Neutrophil (primary cell): Measurements from ENCODE around the gene ACOT11.
"Not testable (repeated sequence)": the region's sequence is repeated elsewhere in the genome, so short reads cannot be mapped to it uniquely, and the experiment has no call there.

Source experiments
- H3K27ac ChIP-seq: fragments of 200-600 bp; sonication (generic); 2 replicates; pipeline ENCODE4 v1.5.1; 2016; ENCODE audit warnings: mild to moderate bottlenecking, moderate library complexity
- H3K27me3 ChIP-seq: fragments of 200-600 bp; sonication (generic); 2 replicates; pipeline ENCODE4 v1.6.0; 2016; ENCODE audit warnings: mild to moderate bottlenecking
- H3K36me3 ChIP-seq: fragments of 200-600 bp; sonication (generic); 2 replicates; pipeline ENCODE4 v1.5.1; 2017
- H3K4me1 ChIP-seq, 2 experiments: fragments of 200-600 bp in 1 of 2; sonication (generic) in 1 of 2; 1 replicate in 1 of 2; 2 replicates in 1 of 2; pipeline versions ENCODE4 v1.5.1 to v1.6.1; 2013 to 2016; ENCODE audit warnings: low read depth in 1 of 2, low read length in 1 of 2, mild to moderate bottlenecking in 1 of 2, moderate library complexity in 1 of 2; ENCODE audit not compliant: control insufficient read depth in 1 of 2, insufficient read depth in 1 of 2
- H3K4me3 ChIP-seq, 2 experiments: fragments of 200-600 bp in 1 of 2; sonication (generic) in 1 of 2; 1 replicate in 1 of 2; 2 replicates in 1 of 2; pipeline ENCODE4 v1.5.1; 2013 to 2016; ENCODE audit warnings: low read depth in 1 of 2, low read length in 1 of 2, mild to moderate bottlenecking in 1 of 2, moderate library complexity in 1 of 2
- H3K9me3 ChIP-seq: fragments of 200-600 bp; sonication (generic); 2 replicates; pipeline ENCODE4 v1.5.1; 2016
- TF ChIP-seq, protein P1 (sequence below): fragments of 200-600 bp; sonication (generic); IDR thresholded peaks from 2 replicates; pipeline ENCODE4 v1.5.1; 2016; ENCODE audit warnings: antibody characterized with exemption

The ACOT11 gene

GRCh38 chr1:54501849-54502248 lies 46.2 kb upstream of the ACOT11 start:
- H3K4me3 ChIP-seq: no peak overlapping the region
- H3K36me3 ChIP-seq: no peaks in the 10 kb centered on the region
- H3K4me1 ChIP-seq: peaks cover 0 to 8% of the 10 kb centered on the region in 2 experiments
- no peak overlapping the region for H3K27ac ChIP-seq
- peaks cover 58% of the 10 kb centered on the region for H3K27me3 ChIP-seq
- H3K9me3 ChIP-seq: no peaks in the 10 kb centered on the region
- TF ChIP-seq, protein P1, sequence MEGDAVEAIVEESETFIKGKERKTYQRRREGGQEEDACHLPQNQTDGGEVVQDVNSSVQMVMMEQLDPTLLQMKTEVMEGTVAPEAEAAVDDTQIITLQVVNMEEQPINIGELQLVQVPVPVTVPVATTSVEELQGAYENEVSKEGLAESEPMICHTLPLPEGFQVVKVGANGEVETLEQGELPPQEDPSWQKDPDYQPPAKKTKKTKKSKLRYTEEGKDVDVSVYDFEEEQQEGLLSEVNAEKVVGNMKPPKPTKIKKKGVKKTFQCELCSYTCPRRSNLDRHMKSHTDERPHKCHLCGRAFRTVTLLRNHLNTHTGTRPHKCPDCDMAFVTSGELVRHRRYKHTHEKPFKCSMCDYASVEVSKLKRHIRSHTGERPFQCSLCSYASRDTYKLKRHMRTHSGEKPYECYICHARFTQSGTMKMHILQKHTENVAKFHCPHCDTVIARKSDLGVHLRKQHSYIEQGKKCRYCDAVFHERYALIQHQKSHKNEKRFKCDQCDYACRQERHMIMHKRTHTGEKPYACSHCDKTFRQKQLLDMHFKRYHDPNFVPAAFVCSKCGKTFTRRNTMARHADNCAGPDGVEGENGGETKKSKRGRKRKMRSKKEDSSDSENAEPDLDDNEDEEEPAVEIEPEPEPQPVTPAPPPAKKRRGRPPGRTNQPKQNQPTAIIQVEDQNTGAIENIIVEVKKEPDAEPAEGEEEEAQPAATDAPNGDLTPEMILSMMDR: no peak

- no peak overlapping the region for H3K4me3 ChIP-seq
- TF ChIP-seq, protein P1: no peak
- H3K4me1 ChIP-seq: peaks cover 0 to 8% of the 10 kb centered on the region in 2 experiments
- peaks cover 53% of the 10 kb centered on the region for H3K27me3 ChIP-seq
- no peaks in the 10 kb centered on the region for H3K9me3 ChIP-seq
- no peaks in the 10 kb centered on the region for H3K36me3 ChIP-seq
- H3K27ac ChIP-seq: no peak overlapping the region
Measured at GRCh38 chr1:54502342-54502741, 45.7 kb upstream of the ACOT11 start.

DNA sequence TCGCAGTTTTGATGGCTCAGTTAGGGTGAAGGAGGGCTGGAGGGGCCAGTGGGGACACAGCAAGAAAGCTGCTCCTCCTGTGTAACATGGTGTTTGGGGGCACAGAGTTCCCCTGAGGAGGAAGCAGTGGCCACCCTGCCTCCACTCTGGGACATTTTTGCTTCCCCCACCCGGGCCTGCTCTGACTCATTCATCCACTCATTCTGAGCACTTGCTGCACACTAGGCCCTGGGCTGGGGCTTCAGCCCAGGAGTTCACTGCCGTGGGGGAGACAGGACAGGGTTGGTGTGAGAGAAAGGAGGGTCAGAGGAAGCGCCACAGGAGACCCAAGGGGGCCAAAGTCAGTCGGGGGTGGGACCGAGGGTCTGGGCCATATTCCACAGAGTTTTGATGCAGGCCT lies 41.4 kb upstream of the ACOT11 start:
- Histone ChIP-seq H3K36me3 (no peaks in the 10 kb centered on the region), H3K27ac (no peak overlapping the region), H3K9me3 (no peaks in the 10 kb centered on the region), H3K4me3 (no peak overlapping the region), H3K4me1 (no peaks in the 10 kb centered on the region), H3K27me3 (peaks cover 12% of the 10 kb centered on the region)
- TF ChIP-seq, protein P1: no peak

DNA sequence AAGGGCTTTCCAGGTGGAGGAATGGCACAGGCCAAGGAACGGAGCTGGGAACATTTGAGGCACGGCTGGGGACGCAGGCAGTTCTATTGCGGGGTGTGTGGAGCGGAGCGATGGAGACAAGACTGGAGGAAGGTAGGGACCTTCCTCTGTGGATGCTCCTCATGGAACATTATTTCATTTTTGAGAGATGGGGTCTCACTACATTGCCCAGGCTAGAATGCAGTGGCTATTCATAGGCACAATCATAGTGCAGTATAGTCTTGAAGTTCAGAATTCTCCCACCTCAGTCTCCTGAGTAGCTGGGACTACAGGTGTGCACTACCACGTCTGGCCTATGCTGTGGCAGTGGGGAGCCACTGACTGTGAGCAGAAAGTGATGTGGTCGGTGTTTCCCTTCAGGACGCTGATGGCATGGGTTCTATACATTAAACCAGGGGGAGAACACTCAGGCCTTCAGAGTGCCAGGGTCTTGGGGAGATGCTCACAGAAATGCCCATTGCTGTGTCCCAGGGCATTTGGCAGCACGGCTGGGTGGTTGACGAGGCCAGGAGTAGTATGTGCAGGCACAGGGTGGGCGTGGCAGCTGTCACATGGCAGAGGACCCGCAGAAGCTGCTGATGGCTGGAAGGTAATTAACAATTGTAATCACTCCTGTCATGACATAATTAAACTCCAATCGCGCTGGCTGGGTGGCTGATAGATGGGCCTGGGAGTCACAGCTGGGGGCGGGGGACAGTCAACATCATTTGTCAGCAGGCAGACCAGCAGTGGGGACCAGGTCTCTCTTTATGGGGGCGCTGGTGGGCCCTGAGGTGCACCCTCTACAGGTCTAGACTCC lies 40.8 kb upstream of the ACOT11 start:
- no peaks in the 10 kb centered on the region for H3K4me1 ChIP-seq
- H3K27ac ChIP-seq: no peak overlapping the region
- TF ChIP-seq, protein P1: no peak
- no peaks in the 10 kb centered on the region for H3K9me3 ChIP-seq
- no peak overlapping the region for H3K4me3 ChIP-seq
- no peaks in the 10 kb centered on the region for H3K36me3 ChIP-seq
- H3K27me3 ChIP-seq: peaks cover 7% of the 10 kb centered on the region

GRCh38 chr1:54510715-54511270 lies 37.2 kb upstream of the ACOT11 start:
- Histone ChIP-seq H3K4me1 (no peaks in the 10 kb centered on the region), H3K36me3 (no peaks in the 10 kb centered on the region), H3K27me3 (no peaks in the 10 kb centered on the region), H3K9me3 (no peaks in the 10 kb centered on the region), H3K27ac (no peak overlapping the region), H3K4me3 (no peak overlapping the region)
- TF ChIP-seq, protein P1: no peak

- not testable (repeated sequence) for H3K4me1 ChIP-seq, H3K27ac ChIP-seq, H3K9me3 ChIP-seq, H3K27me3 ChIP-seq, H3K4me3 ChIP-seq, H3K36me3 ChIP-seq
Measured at GRCh38 chr1:54513921-54514580, 34.0 kb upstream of the ACOT11 start.
